ENCODE measurements around the gene KCNC3.

DNA sequence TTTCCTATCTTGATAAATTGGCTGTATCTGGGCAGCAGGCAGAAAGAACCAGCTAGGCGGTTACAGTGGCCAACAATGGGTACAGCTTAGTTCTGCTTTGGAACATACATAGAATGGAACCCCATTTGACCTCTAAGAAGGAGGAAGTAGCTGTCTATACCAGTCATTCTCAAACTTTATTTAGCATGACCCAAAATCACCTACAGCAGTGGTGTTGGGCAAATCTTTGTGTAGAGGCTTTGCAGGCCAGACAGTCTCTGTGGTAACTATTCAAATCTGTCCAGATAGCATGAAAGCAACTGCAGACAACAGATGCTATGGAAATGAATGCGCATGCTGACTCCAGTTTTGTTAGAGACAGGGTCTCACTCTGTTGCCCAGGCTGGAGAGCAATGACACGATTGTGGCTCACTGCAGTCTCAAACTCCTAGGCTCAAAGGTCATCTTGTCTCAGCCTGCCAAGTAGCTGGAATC is 12.0 kb upstream of the KCNC3 start:
- TF ChIP-seq, protein P1, sequence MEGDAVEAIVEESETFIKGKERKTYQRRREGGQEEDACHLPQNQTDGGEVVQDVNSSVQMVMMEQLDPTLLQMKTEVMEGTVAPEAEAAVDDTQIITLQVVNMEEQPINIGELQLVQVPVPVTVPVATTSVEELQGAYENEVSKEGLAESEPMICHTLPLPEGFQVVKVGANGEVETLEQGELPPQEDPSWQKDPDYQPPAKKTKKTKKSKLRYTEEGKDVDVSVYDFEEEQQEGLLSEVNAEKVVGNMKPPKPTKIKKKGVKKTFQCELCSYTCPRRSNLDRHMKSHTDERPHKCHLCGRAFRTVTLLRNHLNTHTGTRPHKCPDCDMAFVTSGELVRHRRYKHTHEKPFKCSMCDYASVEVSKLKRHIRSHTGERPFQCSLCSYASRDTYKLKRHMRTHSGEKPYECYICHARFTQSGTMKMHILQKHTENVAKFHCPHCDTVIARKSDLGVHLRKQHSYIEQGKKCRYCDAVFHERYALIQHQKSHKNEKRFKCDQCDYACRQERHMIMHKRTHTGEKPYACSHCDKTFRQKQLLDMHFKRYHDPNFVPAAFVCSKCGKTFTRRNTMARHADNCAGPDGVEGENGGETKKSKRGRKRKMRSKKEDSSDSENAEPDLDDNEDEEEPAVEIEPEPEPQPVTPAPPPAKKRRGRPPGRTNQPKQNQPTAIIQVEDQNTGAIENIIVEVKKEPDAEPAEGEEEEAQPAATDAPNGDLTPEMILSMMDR (IDR thresholded peaks at IDR 0.05; ENCODE audit: insufficient read depth, low read depth, low read length) = no peak
- no peak for TF ChIP-seq EZH2 (IDR thresholded peaks at IDR 0.05; ENCODE audit: insufficient read depth, low read length)
